Measurements from ENCODE around the gene MAP1LC3B2. TPM values are rescaled to one million over a fixed set of nuclear protein-coding genes. Genes with fewer than 3 reads are reported as not detected.

MAP1LC3B2 gene
- total and polyA plus RNA-seq, 2 of the 8 experiments (the other 6 are each of a cell fraction or from before 2014, with no cell fraction given), result 0.39 to 1.5 TPM

DNA sequence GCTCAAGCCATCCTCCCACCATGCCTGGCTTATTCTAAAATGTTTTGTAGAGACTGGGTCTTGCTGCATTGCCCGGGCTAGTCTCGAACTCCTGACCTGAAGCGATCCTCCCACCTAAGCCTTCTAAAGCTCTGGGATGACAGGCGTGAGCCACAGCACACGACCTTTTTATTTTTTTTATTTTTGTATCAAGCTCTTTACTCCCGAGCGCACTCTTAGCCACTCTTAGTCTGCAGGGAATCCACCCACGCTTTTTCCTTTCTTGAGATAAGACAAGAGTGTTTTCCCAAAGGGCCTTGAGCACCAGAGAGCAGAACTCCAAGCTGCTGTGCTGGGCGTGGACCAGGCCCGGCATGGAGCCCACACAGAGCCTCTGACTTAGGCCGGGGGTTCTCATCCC, 23.4 kb downstream of the MAP1LC3B2 start (continued):
- TF ChIP-seq CHD7 (IDR thresholded peaks at IDR 0.05; ENCODE audit: insufficient replicate concordance, low read length) (no peak), SP2 (IDR thresholded peaks at IDR 0.05; ENCODE audit: low read length) (no peak), EP300 (IDR thresholded peaks at IDR 0.05; ENCODE audit: borderline replicate concordance in 1 of 2, low read depth in 2 of 2, low read length in 2 of 2) (no peak), SIX5 (IDR thresholded peaks at IDR 0.05; ENCODE audit: low read depth, low read length) (no peak), BCL11A (IDR thresholded peaks at IDR 0.05; ENCODE audit: low read depth in 2 of 2, low read length in 2 of 2) (no peak)
- TF ChIP-seq, protein P1, sequence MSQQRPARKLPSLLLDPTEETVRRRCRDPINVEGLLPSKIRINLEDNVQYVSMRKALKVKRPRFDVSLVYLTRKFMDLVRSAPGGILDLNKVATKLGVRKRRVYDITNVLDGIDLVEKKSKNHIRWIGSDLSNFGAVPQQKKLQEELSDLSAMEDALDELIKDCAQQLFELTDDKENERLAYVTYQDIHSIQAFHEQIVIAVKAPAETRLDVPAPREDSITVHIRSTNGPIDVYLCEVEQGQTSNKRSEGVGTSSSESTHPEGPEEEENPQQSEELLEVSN (IDR thresholded peaks at IDR 0.05), result no peak
- TF ChIP-seq, protein P2, sequence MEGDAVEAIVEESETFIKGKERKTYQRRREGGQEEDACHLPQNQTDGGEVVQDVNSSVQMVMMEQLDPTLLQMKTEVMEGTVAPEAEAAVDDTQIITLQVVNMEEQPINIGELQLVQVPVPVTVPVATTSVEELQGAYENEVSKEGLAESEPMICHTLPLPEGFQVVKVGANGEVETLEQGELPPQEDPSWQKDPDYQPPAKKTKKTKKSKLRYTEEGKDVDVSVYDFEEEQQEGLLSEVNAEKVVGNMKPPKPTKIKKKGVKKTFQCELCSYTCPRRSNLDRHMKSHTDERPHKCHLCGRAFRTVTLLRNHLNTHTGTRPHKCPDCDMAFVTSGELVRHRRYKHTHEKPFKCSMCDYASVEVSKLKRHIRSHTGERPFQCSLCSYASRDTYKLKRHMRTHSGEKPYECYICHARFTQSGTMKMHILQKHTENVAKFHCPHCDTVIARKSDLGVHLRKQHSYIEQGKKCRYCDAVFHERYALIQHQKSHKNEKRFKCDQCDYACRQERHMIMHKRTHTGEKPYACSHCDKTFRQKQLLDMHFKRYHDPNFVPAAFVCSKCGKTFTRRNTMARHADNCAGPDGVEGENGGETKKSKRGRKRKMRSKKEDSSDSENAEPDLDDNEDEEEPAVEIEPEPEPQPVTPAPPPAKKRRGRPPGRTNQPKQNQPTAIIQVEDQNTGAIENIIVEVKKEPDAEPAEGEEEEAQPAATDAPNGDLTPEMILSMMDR (IDR thresholded peaks at IDR 0.05; ENCODE audit: control extremely low read depth in 1 of 3, insufficient read depth in 1 of 3, low read depth in 1 of 3, low read length in 3 of 3), result no peak

All from H1 (cell line).